Measurements from ENCODE around the gene HSPB2.

GRCh38 chr11:111906680-111907079 lies 5.9 kb upstream of the HSPB2 start:
- TF ChIP-seq EZH2 (IDR thresholded peaks at IDR 0.05): no peak
- TF ChIP-seq POLR2AphosphoS5 (IDR thresholded peaks at IDR 0.05; ENCODE audit: borderline replicate concordance, low read depth, low read length): no peak

Data from SK-N-MC (cell line).